WERI-Rb-1 (cell line): Measurements from ENCODE around the gene ZFPM1.
"Not testable (repeated sequence)": the region's sequence is repeated elsewhere in the genome, so short reads cannot be mapped to it uniquely, and the experiment has no call there.

Experiments used
- DNase-seq: peaks from one replicate; pipeline ENCODE4 v3.0.0-alpha.2; 2020
- H3K27ac ChIP-seq: fragments of 250-450 bp; sonication (Bioruptor Pico); 2 replicates; pipeline ENCODE4 v1.5.1; 2020; ENCODE audit warnings: mild to moderate bottlenecking, moderate library complexity
- H3K27me3 ChIP-seq: fragments of 250-450 bp; sonication (Bioruptor Pico); 2 replicates; pipeline ENCODE4 v1.5.1; 2021; ENCODE audit warnings: mild to moderate bottlenecking, low read depth, moderate library complexity; ENCODE audit not compliant: insufficient read depth, severe bottlenecking
- H3K36me3 ChIP-seq: fragments of 250-450 bp; sonication (Bioruptor Pico); 2 replicates; pipeline ENCODE4 v1.5.1; 2020; ENCODE audit warnings: mild to moderate bottlenecking, moderate library complexity
- H3K4me3 ChIP-seq: 2 replicates; pipeline ENCODE4 v1.5.1; 2011; ENCODE audit warnings: low read depth, mild to moderate bottlenecking, control low read depth, low read length
- H3K9me3 ChIP-seq: fragments of 250-450 bp; sonication (Bioruptor Pico); 2 replicates; pipeline ENCODE4 v1.5.1; 2021; ENCODE audit warnings: mild to moderate bottlenecking, moderate library complexity; ENCODE audit not compliant: severe bottlenecking
- CTCF ChIP-seq: IDR thresholded peaks from 2 replicates; pipeline ENCODE4 v1.5.1; 2011; ENCODE audit warnings: low read depth, mild to moderate bottlenecking, control low read depth, inconsistent platforms, low read length

The ZFPM1 gene

GRCh38 chr16:88407042-88407420 is 46.0 kb upstream of the ZFPM1 start:
- Histone ChIP-seq H3K27ac (no peak overlapping the region), H3K36me3 (no peaks in the 10 kb centered on the region), H3K9me3 (no peaks in the 10 kb centered on the region), H3K27me3 (no peaks in the 10 kb centered on the region), H3K4me3 (no peak overlapping the region)
- no peak for TF ChIP-seq CTCF
- DNase-seq, result no peak

GRCh38 chr16:88407807-88408206 is 45.3 kb upstream of the ZFPM1 start:
- no peaks in the 10 kb centered on the region for H3K36me3 ChIP-seq
- no peak overlapping the region for H3K27ac ChIP-seq
- DNase-seq, result no peak
- no peaks in the 10 kb centered on the region for H3K9me3 ChIP-seq
- no peak overlapping the region for H3K4me3 ChIP-seq
- TF ChIP-seq CTCF, result no peak
- no peaks in the 10 kb centered on the region for H3K27me3 ChIP-seq

GRCh38 chr16:88408561-88409142 is 44.4 kb upstream of the ZFPM1 start:
- no peak overlapping the region for H3K27ac ChIP-seq
- H3K27me3 ChIP-seq, result no peaks in the 10 kb centered on the region
- no peak overlapping the region for H3K4me3 ChIP-seq
- TF ChIP-seq CTCF, result no peak
- H3K36me3 ChIP-seq, result no peaks in the 10 kb centered on the region
- DNase-seq, result no peak
- no peaks in the 10 kb centered on the region for H3K9me3 ChIP-seq

- DNase-seq, result no peak
- no peak for TF ChIP-seq CTCF
- H3K36me3 ChIP-seq, result no peaks in the 10 kb centered on the region
- H3K27ac ChIP-seq, result no peak overlapping the region
- H3K4me3 ChIP-seq, result no peak overlapping the region
- no peaks in the 10 kb centered on the region for H3K9me3 ChIP-seq
- no peaks in the 10 kb centered on the region for H3K27me3 ChIP-seq
These were observed 43.6 kb upstream of the ZFPM1 start for GRCh38 chr16:88409296-88410065.

- not testable (repeated sequence) for H3K27ac ChIP-seq, H3K4me3 ChIP-seq, H3K36me3 ChIP-seq, H3K9me3 ChIP-seq, DNase-seq, H3K27me3 ChIP-seq
These were observed 42.6 kb upstream of the ZFPM1 start for GRCh38 chr16:88410297-88410968.

- TF ChIP-seq CTCF, result no peak
- Histone ChIP-seq H3K27me3 (no peaks in the 10 kb centered on the region), H3K9me3 (no peaks in the 10 kb centered on the region), H3K4me3 (no peak overlapping the region), H3K27ac (no peak overlapping the region), H3K36me3 (no peaks in the 10 kb centered on the region)
- DNase-seq, result no peak
These were observed 41.0 kb upstream of the ZFPM1 start for GRCh38 chr16:88411951-88412576.
